ENCODE results near the gene CAMTA1. TPM values are rescaled to one million over a fixed set of nuclear protein-coding genes. Genes with fewer than 3 reads are reported as not detected.
"Not testable (repeated sequence)": the region's sequence is repeated elsewhere in the genome, so short reads cannot be mapped to it uniquely, and the experiment has no call there.

Gene CAMTA1
- total RNA-seq, 1 experiment from 2014 or later = 118 TPM

DNA sequence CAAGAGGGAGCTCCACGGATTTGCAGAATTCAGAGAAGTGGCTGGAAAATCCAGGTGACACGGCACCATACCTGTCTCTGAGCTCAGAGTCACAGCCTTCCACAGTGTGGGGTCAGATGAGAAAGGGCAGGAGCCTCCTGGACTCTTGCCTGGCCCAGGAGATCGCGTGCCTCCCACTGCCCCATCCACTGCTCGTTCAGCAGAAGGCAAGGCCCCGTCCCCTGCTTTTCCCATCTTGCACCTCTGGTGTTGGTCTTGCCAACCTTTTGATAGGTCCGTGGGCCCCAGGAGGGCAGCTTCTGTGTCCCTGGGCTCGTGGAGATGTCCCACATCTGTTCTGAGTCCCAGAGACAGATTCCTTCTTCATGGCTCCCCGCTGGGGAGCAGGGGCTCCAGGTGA is 902.2 kb downstream of the CAMTA1 start:
- Histone ChIP-seq H3K4me1 (ENCODE audit: low read length) (no peaks in the 10 kb centered on the region), H3K9me2 (replicated peaks; ENCODE audit: insufficient read depth, low read length) (no peaks in the 10 kb centered on the region), H4K20me1 (ENCODE audit: insufficient read depth, low read depth, low read length) (no peaks in the 10 kb centered on the region), H3K27ac (ENCODE audit: low read length) (no peak overlapping the region), H3K9ac (ENCODE audit: low read length) (no peak overlapping the region), H3K27me3 (ENCODE audit: low read length) (no peaks in the 10 kb centered on the region), H3K4me3 (ENCODE audit: low read length) (no peak overlapping the region), H3K79me2 (ENCODE audit: low read length) (no peaks in the 10 kb centered on the region), H3K36me3 (ENCODE audit: insufficient read depth, low read length) (no peaks in the 10 kb centered on the region), H3K9me3 (ENCODE audit: low read length) (no peaks in the 10 kb centered on the region), H3K4me2 (ENCODE audit: low read depth, low read length, poor library complexity, severe bottlenecking) (no peak overlapping the region), H2AFZ (ENCODE audit: low read length) (no peak overlapping the region)
- DNase-seq = no peak

DNA sequence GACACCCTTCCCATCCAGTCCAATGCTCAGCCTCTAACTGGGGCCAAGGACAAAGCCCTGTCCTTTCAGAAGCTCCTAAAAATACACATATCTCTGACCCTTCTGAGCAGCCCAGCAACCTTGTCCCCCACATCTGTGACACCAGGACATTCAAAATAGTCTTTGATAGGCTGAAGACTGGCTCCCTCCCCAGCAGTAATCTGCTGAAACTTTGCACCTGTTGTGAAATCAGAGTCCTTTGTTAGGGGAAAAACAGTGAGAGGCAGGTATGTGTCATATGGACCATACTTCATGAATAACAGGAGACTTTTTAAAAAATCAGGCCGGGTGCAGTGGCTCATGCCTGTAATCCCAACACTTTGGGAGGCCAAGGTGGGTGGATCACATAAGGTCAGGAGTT is 903.4 kb downstream of the CAMTA1 start:
- Histone ChIP-seq H3K9ac (ENCODE audit: low read length) (no peak overlapping the region), H4K20me1 (ENCODE audit: insufficient read depth, low read depth, low read length) (no peaks in the 10 kb centered on the region), H3K79me2 (ENCODE audit: low read length) (no peaks in the 10 kb centered on the region), H3K27ac (ENCODE audit: low read length) (no peak overlapping the region), H3K27me3 (ENCODE audit: low read length) (no peaks in the 10 kb centered on the region), H3K9me3 (ENCODE audit: low read length) (no peaks in the 10 kb centered on the region), H3K4me2 (ENCODE audit: low read depth, low read length, poor library complexity, severe bottlenecking) (no peak overlapping the region), H3K9me2 (replicated peaks; ENCODE audit: insufficient read depth, low read length) (no peaks in the 10 kb centered on the region), H2AFZ (ENCODE audit: low read length) (no peak overlapping the region), H3K36me3 (ENCODE audit: insufficient read depth, low read length) (no peaks in the 10 kb centered on the region), H3K4me1 (ENCODE audit: low read length) (no peaks in the 10 kb centered on the region), H3K4me3 (ENCODE audit: low read length) (no peak overlapping the region)
- no peak for DNase-seq

DNA sequence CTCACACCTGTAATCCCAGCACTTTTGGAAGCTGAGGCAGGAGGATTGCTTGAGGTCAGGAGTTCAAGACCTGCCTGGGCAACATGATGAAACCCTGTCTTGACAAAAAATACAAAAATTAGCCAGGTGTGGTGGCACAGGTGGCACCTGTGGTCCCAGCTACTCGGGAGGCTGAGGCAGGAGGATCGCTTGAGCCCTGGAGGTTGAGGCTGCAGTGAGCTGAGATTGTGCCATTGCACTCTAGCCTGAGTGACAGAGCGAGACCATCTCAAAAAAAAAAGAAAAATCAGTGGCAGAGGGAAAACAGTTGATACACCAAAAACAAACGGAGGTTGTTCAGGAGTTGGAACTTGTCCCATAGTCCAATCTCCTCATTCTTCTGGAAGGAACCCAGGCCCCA is 904.1 kb downstream of the CAMTA1 start:
- H3K36me3 ChIP-seq (ENCODE audit: insufficient read depth, low read length); H3K4me2 ChIP-seq (ENCODE audit: low read depth, low read length, poor library complexity, severe bottlenecking); H4K20me1 ChIP-seq (ENCODE audit: insufficient read depth, low read depth, low read length); H3K4me1 ChIP-seq (ENCODE audit: low read length); H2AFZ ChIP-seq (ENCODE audit: low read length); H3K27me3 ChIP-seq (ENCODE audit: low read length); H3K79me2 ChIP-seq (ENCODE audit: low read length); H3K9me3 ChIP-seq (ENCODE audit: low read length); H3K27ac ChIP-seq (ENCODE audit: low read length); H3K4me3 ChIP-seq (ENCODE audit: low read length); H3K9ac ChIP-seq (ENCODE audit: low read length); DNase-seq; H3K9me2 ChIP-seq (replicated peaks; ENCODE audit: insufficient read depth, low read length): not testable (repeated sequence)

DNA sequence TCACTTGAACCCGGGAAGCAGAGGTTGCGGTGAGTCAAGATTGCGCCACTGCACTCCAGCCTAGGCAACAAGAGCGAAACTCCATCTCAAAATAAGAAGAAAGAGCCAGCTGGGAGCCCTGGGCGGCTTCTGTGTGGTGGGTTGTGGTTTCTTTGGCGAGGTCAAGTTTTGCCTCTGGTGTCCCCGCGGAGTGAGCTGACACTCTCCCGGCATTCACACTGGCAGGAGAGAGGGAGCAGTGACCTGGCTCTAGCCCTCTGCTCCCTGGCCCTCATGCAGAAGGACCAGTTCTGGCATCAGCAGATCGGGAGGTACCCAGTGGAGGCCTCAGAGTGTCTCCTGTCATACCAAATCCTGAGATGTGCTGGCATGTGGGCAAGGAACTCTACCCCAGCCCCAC is 904.8 kb downstream of the CAMTA1 start:
- H3K9me3 ChIP-seq (ENCODE audit: low read length) = no peaks in the 10 kb centered on the region
- no peaks in the 10 kb centered on the region for H3K27me3 ChIP-seq (ENCODE audit: low read length)
- no peak overlapping the region for H3K27ac ChIP-seq (ENCODE audit: low read length)
- no peak overlapping the region for H3K9ac ChIP-seq (ENCODE audit: low read length)
- no peaks in the 10 kb centered on the region for H3K4me1 ChIP-seq (ENCODE audit: low read length)
- no peak overlapping the region for H3K4me2 ChIP-seq (ENCODE audit: low read depth, low read length, poor library complexity, severe bottlenecking)
- no peaks in the 10 kb centered on the region for H3K9me2 ChIP-seq (replicated peaks; ENCODE audit: insufficient read depth, low read length)
- DNase-seq = no peak
- H3K36me3 ChIP-seq (ENCODE audit: insufficient read depth, low read length) = no peaks in the 10 kb centered on the region
- H2AFZ ChIP-seq (ENCODE audit: low read length) = no peak overlapping the region
- no peak overlapping the region for H3K4me3 ChIP-seq (ENCODE audit: low read length)
- no peaks in the 10 kb centered on the region for H4K20me1 ChIP-seq (ENCODE audit: insufficient read depth, low read depth, low read length)
- no peaks in the 10 kb centered on the region for H3K79me2 ChIP-seq (ENCODE audit: low read length)

DNA sequence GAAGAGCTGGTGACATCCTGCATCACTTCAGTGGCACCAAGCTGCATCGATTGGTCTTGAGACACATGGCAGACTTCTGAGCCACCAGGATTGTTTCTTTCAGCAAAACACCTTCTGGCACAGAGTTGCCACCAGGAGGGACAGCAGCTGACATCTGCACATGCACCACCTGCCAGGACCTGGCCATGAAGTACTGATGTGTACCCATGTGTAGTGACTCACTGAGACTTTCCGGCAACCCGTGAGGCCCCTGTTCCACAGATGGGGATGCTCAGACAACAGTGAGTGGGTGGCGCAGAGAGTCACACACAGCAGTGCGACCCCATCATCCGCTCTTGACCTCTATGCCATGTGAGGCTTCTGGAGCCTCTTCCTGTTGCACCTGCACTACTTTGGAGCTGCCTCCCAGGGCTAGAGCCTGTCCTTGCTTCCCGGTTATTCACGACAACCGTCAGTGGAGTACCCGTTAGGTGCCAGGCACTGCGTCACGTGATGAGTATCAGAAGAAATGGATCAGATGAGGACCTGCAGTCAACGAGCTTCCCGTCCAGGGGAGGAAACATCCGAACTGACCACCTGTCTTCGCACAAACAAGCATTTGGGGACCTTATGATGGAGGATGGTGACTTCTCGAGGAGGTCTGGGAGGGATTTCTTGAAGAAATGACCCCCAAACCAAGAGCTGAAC is 905.4 kb downstream of the CAMTA1 start:
- Histone ChIP-seq H3K4me1 (ENCODE audit: low read length) (no peaks in the 10 kb centered on the region), H3K79me2 (ENCODE audit: low read length) (no peaks in the 10 kb centered on the region), H3K9ac (ENCODE audit: low read length) (no peak overlapping the region), H3K27me3 (ENCODE audit: low read length) (no peaks in the 10 kb centered on the region), H3K4me2 (ENCODE audit: low read depth, low read length, poor library complexity, severe bottlenecking) (no peak overlapping the region), H2AFZ (ENCODE audit: low read length) (no peak overlapping the region), H3K36me3 (ENCODE audit: insufficient read depth, low read length) (no peaks in the 10 kb centered on the region), H4K20me1 (ENCODE audit: insufficient read depth, low read depth, low read length) (no peaks in the 10 kb centered on the region), H3K9me3 (ENCODE audit: low read length) (no peaks in the 10 kb centered on the region), H3K4me3 (ENCODE audit: low read length) (no peak overlapping the region), H3K9me2 (replicated peaks; ENCODE audit: insufficient read depth, low read length) (no peaks in the 10 kb centered on the region), H3K27ac (ENCODE audit: low read length) (no peak overlapping the region)
- DNase-seq = no peak

DNA sequence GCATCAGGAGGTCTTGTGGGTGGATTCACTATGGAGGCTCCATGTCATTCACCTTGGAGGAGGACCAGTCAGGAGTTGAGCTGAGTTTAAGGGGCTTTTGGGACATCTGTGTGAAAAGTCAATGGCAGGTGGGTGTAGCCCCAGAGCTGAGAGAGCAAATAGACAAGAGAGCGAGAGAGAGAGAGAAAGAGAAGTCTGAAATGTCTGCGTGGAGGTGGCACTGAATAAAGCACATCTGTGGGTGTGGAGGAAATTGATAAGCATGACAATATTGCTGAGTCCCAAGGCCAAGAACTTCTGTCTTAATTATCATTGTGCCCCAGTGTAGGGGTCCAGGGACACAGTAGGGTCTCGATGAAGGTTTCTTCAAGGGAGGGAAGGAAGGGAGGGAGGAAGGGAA is 906.3 kb downstream of the CAMTA1 start:
- Histone ChIP-seq H3K27ac (ENCODE audit: low read length) (no peak overlapping the region), H3K9me2 (replicated peaks; ENCODE audit: insufficient read depth, low read length) (no peaks in the 10 kb centered on the region), H3K27me3 (ENCODE audit: low read length) (no peaks in the 10 kb centered on the region), H3K79me2 (ENCODE audit: low read length) (no peaks in the 10 kb centered on the region), H3K4me3 (ENCODE audit: low read length) (no peak overlapping the region), H3K36me3 (ENCODE audit: insufficient read depth, low read length) (no peaks in the 10 kb centered on the region), H4K20me1 (ENCODE audit: insufficient read depth, low read depth, low read length) (no peaks in the 10 kb centered on the region), H2AFZ (ENCODE audit: low read length) (no peak overlapping the region), H3K4me1 (ENCODE audit: low read length) (no peaks in the 10 kb centered on the region), H3K4me2 (ENCODE audit: low read depth, low read length, poor library complexity, severe bottlenecking) (no peak overlapping the region), H3K9me3 (ENCODE audit: low read length) (no peaks in the 10 kb centered on the region), H3K9ac (ENCODE audit: low read length) (no peak overlapping the region)
- no peak for DNase-seq

DNA sequence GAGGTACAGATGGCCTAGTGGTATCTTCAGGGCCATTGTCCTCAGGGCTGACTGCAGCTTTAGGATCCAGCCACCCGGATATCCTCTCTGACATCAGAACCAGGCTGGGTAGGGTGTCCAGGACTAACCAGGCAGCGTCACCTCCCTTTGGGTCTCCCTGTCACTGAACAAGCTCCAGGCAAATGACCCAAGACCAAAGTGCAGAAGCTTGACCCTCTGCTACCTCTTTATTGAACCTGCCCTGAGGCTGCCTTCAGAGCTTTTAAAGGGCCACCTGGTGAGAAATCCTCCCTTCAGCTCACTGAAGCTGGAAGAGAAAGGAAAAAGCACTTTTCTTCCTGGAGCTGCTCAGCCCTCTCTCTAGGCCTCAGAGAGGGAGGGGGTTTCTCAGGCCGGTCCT is 906.8 kb downstream of the CAMTA1 start:
- no peaks in the 10 kb centered on the region for H4K20me1 ChIP-seq (ENCODE audit: insufficient read depth, low read depth, low read length)
- H2AFZ ChIP-seq (ENCODE audit: low read length) = no peak overlapping the region
- H3K27me3 ChIP-seq (ENCODE audit: low read length) = no peaks in the 10 kb centered on the region
- H3K4me3 ChIP-seq (ENCODE audit: low read length) = no peak overlapping the region
- no peaks in the 10 kb centered on the region for H3K36me3 ChIP-seq (ENCODE audit: insufficient read depth, low read length)
- no peaks in the 10 kb centered on the region for H3K4me1 ChIP-seq (ENCODE audit: low read length)
- no peaks in the 10 kb centered on the region for H3K9me3 ChIP-seq (ENCODE audit: low read length)
- no peak overlapping the region for H3K9ac ChIP-seq (ENCODE audit: low read length)
- no peaks in the 10 kb centered on the region for H3K9me2 ChIP-seq (replicated peaks; ENCODE audit: insufficient read depth, low read length)
- H3K4me2 ChIP-seq (ENCODE audit: low read depth, low read length, poor library complexity, severe bottlenecking) = no peak overlapping the region
- no peak overlapping the region for H3K27ac ChIP-seq (ENCODE audit: low read length)
- DNase-seq = no peak
- no peaks in the 10 kb centered on the region for H3K79me2 ChIP-seq (ENCODE audit: low read length)

DNA sequence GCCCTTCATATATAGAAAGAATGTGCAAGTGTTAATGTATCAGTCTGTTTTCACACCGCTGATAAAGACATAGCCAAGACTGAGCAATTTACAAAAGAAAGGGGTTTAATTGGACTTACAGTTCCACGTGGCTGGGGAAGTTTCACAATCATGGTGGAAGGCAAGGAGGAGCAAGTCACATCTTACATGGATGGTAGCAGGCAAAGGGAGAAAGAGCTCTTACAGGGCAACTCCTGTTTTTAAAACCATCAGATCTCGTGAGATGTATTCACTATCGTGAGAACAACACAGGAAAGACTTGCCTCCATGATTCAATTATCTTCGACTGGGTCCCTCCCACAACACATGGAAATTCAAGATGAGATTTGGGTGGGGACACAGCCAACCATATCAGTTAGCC is 907.8 kb downstream of the CAMTA1 start:
- not testable (repeated sequence) for H3K4me1 ChIP-seq (ENCODE audit: low read length); H3K9ac ChIP-seq (ENCODE audit: low read length); H2AFZ ChIP-seq (ENCODE audit: low read length)

DNA sequence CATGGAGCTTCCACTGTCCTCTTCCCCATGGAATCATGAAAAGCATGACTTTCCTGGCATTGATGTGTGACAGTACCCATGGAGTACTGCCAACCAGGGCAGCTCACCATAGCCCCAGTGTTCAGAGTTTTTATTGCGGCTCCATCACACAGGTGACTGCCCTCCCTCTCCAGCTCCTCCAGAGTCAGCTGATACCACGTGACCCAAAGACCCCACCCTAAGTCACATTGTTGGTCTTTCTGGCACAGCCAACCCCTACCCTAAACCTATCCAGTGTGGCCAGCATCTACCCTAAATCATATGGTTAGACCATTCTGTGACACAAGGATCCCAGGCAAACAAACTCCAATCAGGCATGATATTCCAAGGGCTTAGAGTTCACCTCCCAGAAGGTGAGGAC is 908.4 kb downstream of the CAMTA1 start:
- no peak overlapping the region for H3K4me3 ChIP-seq (ENCODE audit: low read length)

More for the DNA sequence above, 907.8 kb downstream of the CAMTA1 start:
- H3K4me2 ChIP-seq (ENCODE audit: low read depth, low read length, poor library complexity, severe bottlenecking); H3K27me3 ChIP-seq (ENCODE audit: low read length); H3K9me3 ChIP-seq (ENCODE audit: low read length); H3K27ac ChIP-seq (ENCODE audit: low read length); H3K36me3 ChIP-seq (ENCODE audit: insufficient read depth, low read length); H3K9me2 ChIP-seq (replicated peaks; ENCODE audit: insufficient read depth, low read length); H3K79me2 ChIP-seq (ENCODE audit: low read length); H4K20me1 ChIP-seq (ENCODE audit: insufficient read depth, low read depth, low read length); DNase-seq; H3K4me3 ChIP-seq (ENCODE audit: low read length): not testable (repeated sequence)

More for the DNA sequence above, 908.4 kb downstream of the CAMTA1 start:
- H2AFZ ChIP-seq (ENCODE audit: low read length) = no peak overlapping the region
- no peaks in the 10 kb centered on the region for H3K9me3 ChIP-seq (ENCODE audit: low read length)
- no peaks in the 10 kb centered on the region for H3K36me3 ChIP-seq (ENCODE audit: insufficient read depth, low read length)
- no peaks in the 10 kb centered on the region for H3K79me2 ChIP-seq (ENCODE audit: low read length)
- no peak overlapping the region for H3K4me2 ChIP-seq (ENCODE audit: low read depth, low read length, poor library complexity, severe bottlenecking)
- no peak overlapping the region for H3K9ac ChIP-seq (ENCODE audit: low read length)
- H3K27me3 ChIP-seq (ENCODE audit: low read length) = no peaks in the 10 kb centered on the region
- no peaks in the 10 kb centered on the region for H3K4me1 ChIP-seq (ENCODE audit: low read length)
- H3K27ac ChIP-seq (ENCODE audit: low read length) = no peak overlapping the region
- H3K9me2 ChIP-seq (replicated peaks; ENCODE audit: insufficient read depth, low read length) = no peaks in the 10 kb centered on the region
- no peak for DNase-seq
- H4K20me1 ChIP-seq (ENCODE audit: insufficient read depth, low read depth, low read length) = no peaks in the 10 kb centered on the region
